Memory B cell (primary cell): Measurements from ENCODE around the gene CEP104.

ENCODE experiments used
- ATAC-seq: fragments of 150-1000 bp; cut with Tn5 transposase; 2 replicates; pipeline ENCODE4 v1.10.0; 2021; ENCODE audit warnings: low read depth, mild to moderate bottlenecking, moderate library complexity
- DNase-seq, 2 donors: peaks; one replicate each; pipeline ENCODE4 v3.0.0; 2022; ENCODE audit warnings: low spot score in 2 of 2
- H3K27ac Mint-ChIP-seq: one replicate; pipeline ENCODE4 v1.8.0; 2022; ENCODE audit warnings: mild to moderate bottlenecking, moderate library complexity, mixed read lengths
- H3K27me3 Mint-ChIP-seq: one replicate; pipeline ENCODE4 v1.8.0; 2022; ENCODE audit warnings: mixed read lengths
- H3K36me3 Mint-ChIP-seq: one replicate; pipeline ENCODE4 v1.8.0; 2022; ENCODE audit warnings: mild to moderate bottlenecking, mixed read lengths
- H3K4me1 Mint-ChIP-seq: one replicate; pipeline ENCODE4 v1.8.0; 2022; ENCODE audit warnings: mixed read lengths
- H3K4me3 Mint-ChIP-seq: one replicate; pipeline ENCODE4 v1.8.0; 2022; ENCODE audit warnings: mild to moderate bottlenecking, moderate library complexity, mixed read lengths
- H3K9me3 Mint-ChIP-seq: one replicate; pipeline ENCODE4 v1.8.0; 2022; ENCODE audit warnings: mixed read lengths

Gene CEP104

DNA sequence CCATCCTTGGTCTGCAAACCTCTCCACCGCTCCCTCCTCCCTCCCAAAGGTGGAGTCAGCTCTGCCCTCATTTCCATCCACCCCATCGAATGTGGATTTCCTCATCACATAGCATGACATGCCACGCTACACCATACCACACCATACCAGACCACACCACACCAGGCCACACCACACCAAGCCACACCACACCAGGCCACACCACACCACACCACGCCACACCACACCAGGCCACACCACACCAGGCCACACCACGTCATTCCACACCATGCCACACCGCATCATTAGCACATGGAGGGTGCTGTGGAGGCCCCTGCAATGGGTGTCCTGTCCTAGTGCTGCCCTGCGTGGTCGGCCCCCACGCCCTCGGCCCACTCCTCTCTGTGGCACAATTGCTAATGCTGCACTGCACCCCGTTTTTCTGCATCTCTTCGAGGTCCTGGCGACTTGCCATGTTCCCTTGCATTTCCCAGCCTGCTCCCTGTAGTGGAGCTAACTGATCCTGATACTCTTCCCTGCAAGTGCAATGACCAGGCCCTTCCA is 11.5 kb upstream of the CEP104 start:
- Mint-ChIP-seq H3K4me3 (no peak overlapping the region), H3K36me3 (peaks cover 29% of the 10 kb centered on the region), H3K4me1 (peaks cover 8% of the 10 kb centered on the region), H3K27ac (no peak overlapping the region), H3K27me3 (no peaks in the 10 kb centered on the region), H3K9me3 (peaks cover 2% of the 10 kb centered on the region)
- DNase-seq (no peak), ATAC-seq (no peak)

DNA sequence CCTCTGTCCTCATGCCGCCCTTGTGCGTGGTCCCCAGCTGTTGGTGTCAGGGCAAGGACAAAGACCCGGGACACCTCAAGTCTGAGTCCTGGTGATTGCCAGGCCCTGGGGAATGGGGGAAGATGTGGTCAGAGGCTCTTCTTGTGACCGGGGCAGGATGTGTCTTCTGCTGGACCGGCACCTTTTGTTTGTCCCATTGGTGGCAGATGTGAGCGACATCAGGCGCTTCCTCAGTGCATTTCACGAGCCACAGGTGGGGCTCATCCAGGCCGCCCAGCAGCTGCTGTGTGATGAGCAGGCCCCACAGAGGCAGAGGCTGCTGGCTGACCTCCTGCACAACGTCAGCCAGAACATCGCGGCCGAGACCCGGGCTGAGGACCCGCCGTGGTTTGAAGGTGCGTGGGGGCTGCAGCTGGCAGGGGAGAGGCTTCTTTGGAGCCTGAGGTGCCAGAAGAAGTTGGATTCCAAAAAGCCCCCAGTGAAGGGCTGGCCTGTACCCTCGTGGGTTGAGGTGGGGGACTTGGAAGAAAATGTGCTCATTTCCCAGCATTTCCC is 8.7 kb upstream of the CEP104 start:
- H3K9me3 Mint-ChIP-seq, result peaks cover 2% of the 10 kb centered on the region
- ATAC-seq, result no peak
- no peaks in the 10 kb centered on the region for H3K27me3 Mint-ChIP-seq
- peaks cover 25% of the 10 kb centered on the region for H3K36me3 Mint-ChIP-seq
- H3K27ac Mint-ChIP-seq, result no peak overlapping the region
- DNase-seq, result no peak
- peaks cover 10% of the 10 kb centered on the region for H3K4me1 Mint-ChIP-seq
- no peak overlapping the region for H3K4me3 Mint-ChIP-seq

DNA sequence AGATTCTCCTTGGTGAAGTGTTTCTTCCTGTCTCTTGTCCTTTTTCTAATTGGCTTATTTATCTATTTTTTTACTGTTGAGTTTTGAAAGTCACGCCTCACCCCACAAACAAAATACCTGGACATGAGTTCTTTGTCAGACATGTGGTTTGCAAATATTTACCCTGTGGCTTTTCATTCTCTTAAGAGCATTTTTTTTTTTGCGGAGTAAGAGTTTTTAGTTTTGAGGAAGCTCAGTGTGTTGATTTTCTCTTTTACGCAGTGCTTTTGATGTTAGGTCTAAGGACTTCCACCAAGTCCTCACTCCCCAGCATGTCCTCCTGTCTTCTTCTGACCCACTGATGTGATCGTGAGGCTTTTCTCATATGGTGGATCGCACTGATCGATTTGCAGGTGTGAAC is 7.9 kb upstream of the CEP104 start:
- H3K27me3 Mint-ChIP-seq, result no peaks in the 10 kb centered on the region
- ATAC-seq (no peak), DNase-seq (no peak)
- peaks cover 23% of the 10 kb centered on the region for H3K36me3 Mint-ChIP-seq
- peaks cover 2% of the 10 kb centered on the region for H3K9me3 Mint-ChIP-seq
- no peak overlapping the region for H3K27ac Mint-ChIP-seq
- H3K4me1 Mint-ChIP-seq, result peaks cover 12% of the 10 kb centered on the region
- H3K4me3 Mint-ChIP-seq, result no peak overlapping the region

DNA sequence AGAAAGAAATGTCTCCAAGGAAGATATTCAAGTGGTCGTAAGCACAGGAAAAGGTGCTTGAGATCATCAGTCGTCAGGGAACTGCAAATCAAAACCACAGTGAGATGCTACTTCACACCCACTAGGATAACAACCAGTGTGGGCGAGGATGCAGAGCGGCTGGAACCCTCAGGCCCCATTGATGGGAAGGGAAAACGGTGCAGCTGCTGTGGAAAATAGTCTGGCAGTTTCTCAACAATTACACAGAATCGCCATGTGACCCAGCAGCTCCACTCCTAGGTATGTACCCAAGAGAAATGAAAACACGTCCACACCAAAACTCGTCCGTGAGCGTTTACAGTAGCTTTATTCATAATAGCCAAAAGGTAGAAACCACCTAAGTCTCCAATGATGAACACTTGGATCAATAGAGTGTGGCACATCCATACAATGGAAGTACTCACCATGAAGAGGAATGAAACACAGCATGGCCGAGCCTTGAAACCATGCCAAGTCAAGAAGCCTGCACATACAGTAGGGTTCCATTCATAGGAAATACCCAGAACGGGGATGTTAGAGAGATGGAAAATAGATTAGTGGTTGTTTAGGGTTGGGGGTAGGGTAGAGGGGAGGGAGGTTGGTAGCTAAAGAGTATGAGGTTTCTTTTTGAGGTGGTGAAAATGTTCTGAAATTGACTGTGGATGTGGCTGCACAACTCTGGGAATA is 6.4 kb upstream of the CEP104 start:
- Mint-ChIP-seq H3K4me3 (no peak overlapping the region), H3K27me3 (no peaks in the 10 kb centered on the region), H3K27ac (no peak overlapping the region), H3K9me3 (no peaks in the 10 kb centered on the region), H3K4me1 (peaks cover 13% of the 10 kb centered on the region), H3K36me3 (peaks cover 16% of the 10 kb centered on the region)
- ATAC-seq (no peak), DNase-seq (no peak)

DNA sequence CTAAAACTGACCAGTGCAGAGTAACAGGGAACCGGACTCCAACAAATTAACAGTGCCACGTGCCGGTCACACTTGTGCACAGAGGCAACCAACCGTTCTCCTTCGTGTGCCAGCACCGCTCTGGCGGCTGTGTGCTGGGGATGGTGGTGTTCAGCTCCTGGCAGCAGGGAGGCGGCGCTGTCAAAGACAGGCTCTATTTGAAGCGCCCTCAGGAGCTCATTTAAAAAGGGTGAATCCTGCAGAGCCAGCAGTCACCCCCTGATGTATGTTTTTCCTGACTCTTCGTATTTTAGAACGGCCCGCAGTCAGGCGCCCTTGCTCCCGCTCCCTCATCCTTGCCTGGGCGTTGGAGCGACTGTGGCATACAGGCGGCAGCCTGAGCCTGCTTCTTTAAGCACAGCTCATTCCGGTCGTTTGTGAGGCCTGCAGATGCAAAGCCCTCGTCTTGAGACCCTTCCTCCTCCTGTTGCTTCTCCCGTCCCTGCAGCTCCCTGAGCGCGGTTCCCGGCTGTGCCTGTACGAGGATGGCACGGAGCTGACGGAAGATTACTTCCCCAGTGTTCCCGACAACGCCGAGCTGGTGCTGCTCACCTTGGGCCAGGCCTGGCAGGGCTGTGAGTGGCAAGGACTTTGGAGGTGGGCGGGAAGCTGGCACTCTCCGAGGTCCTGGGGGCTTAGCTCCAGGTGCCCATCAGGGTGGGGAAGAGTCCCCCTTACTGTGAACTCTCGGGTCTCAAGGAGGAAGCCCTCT is 1.4 kb upstream of the CEP104 start:
- Mint-ChIP-seq H3K27ac (no peak overlapping the region), H3K36me3 (peaks cover 5% of the 10 kb centered on the region), H3K9me3 (no peaks in the 10 kb centered on the region), H3K4me3 (peak overlapping the region; percentile 68), H3K4me1 (peaks cover 20% of the 10 kb centered on the region), H3K27me3 (no peaks in the 10 kb centered on the region)
- no peak for ATAC-seq
- no peak for DNase-seq

DNA sequence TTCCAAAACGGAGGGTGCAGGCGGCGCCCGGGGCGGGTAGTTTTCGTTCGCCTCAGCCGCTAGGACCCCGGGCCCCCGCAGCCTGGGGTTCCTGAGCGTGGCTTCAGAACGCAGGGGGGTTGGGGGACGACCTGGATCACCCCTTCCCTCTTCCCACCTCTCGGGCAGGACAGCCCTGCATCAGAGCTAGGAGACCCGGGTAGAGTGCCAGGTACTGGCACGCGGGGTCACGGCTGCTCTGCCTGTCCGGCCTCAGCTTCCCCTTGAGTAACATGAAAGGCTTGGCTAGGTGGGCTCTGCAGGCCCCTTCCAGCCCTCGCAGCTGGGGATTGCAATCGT is 749 bp upstream of the CEP104 start:
- Mint-ChIP-seq H3K9me3 (no peaks in the 10 kb centered on the region), H3K27me3 (no peaks in the 10 kb centered on the region), H3K4me3 (peak overlapping the region; percentile 100), H3K4me1 (peaks cover 20% of the 10 kb centered on the region), H3K36me3 (peaks cover 5% of the 10 kb centered on the region), H3K27ac (no peak overlapping the region)
- no peak for ATAC-seq
- peak in 1 of 2 donors; percentile 5 for DNase-seq

DNA sequence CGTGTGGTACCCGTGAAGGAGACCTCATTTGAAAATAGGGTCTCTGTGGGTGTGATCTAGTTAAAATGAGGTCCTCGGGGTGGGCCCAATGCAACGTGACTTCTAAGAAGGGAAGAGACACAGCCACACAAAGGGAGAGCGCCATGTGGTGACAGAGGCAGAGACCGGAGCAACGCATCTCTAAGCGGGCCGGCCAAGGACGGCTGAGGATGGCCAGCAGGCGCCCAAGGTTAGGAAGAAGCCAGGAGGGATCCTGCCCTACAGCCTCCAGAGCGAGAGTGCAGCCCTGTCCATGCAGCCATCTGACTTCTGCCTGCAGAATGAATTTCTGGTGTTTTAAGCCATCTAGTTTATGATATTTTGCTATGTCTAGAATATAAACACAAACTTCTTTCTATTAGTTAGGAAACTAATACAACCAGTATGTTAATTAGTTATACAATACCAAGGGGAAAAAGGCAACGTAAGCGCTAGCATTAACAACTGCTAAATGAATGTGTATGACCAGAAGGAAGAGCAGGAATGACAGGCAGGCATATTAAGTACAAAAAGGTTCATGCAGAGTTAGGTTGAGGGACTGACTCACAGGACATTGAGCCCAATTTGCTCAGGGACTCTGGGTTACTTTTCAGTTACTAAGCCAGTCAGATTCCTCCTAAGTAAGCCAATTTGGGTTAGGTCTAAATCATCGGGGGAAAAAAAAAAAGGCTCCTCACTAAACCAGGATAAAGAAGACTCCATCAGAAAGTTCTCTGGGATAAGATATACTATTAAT is 4.1 kb downstream of the CEP104 start:
- DNase-seq, result no peak
- Mint-ChIP-seq H3K9me3 (no peaks in the 10 kb centered on the region), H3K4me3 (no peak overlapping the region), H3K27me3 (no peaks in the 10 kb centered on the region), H3K36me3 (peaks cover 7% of the 10 kb centered on the region), H3K27ac (no peak overlapping the region), H3K4me1 (peaks cover 11% of the 10 kb centered on the region)
- no peak for ATAC-seq

DNA sequence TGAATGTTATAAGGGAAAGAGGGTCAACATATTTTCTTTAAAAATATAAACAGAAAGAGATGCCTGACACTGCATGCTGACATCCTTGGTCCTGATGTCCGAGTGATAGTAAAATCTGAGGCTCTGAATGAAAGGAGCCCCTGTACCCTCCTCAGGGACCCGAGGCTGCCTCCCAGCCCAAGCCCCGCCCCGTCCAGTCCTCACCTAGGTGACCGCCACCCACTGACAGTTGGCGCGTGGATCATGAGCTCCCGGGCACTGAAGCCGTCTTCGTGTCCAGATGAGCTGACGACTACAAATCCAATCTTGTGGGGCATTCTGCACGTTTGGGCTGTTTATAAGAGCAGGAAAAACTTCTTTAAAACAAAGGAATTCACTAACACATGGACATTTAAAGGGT is 4.9 kb downstream of the CEP104 start:
- DNase-seq, result no peak
- peaks cover 7% of the 10 kb centered on the region for H3K4me1 Mint-ChIP-seq
- no peak overlapping the region for H3K4me3 Mint-ChIP-seq
- no peaks in the 10 kb centered on the region for H3K27me3 Mint-ChIP-seq
- H3K36me3 Mint-ChIP-seq, result peaks cover 11% of the 10 kb centered on the region
- H3K9me3 Mint-ChIP-seq, result no peaks in the 10 kb centered on the region
- no peak for ATAC-seq
- no peak overlapping the region for H3K27ac Mint-ChIP-seq

DNA sequence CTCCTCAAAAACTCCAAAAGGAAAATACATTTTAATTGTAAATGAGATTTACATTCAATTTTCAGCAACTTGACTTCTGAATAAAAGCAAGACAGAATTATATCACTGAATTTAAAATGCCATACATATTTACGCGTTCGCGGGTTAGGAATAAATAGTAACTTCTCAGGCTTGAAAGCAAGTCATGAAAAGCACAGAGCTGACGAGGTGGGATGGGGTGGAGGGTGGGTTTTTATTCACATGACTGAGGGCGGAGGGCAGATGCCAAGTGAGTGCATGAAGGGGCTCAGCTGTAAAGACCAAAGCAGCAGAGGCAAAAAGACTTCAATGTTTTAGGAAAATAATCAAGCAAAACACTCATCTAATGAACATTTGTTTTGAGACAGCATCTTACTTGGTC is 5.7 kb downstream of the CEP104 start:
- no peaks in the 10 kb centered on the region for H3K9me3 Mint-ChIP-seq
- H3K4me1 Mint-ChIP-seq, result peaks cover 7% of the 10 kb centered on the region
- no peak overlapping the region for H3K4me3 Mint-ChIP-seq
- peaks cover 15% of the 10 kb centered on the region for H3K36me3 Mint-ChIP-seq
- no peak overlapping the region for H3K27ac Mint-ChIP-seq
- ATAC-seq (no peak), DNase-seq (no peak)
- no peaks in the 10 kb centered on the region for H3K27me3 Mint-ChIP-seq

DNA sequence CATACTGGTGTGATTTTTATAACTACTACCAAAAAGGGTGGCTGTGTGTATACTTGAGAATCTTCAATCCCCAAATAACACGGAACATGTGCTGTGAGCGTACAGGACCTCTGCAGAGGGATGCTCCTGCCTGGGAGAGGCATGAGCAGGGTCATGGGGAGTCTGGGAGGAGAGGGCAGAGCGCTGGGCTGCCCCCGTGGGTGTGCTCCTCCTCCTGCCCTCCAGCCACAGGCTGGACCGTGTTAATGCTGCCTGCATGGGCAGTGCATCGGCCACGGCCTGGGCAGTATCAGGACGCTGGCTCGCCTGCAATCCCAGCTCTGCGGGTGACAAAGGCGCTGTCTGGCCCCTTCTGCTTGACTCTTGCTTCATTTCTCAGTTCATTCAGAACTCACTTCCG is 6.2 kb downstream of the CEP104 start:
- H3K4me1 Mint-ChIP-seq, result peaks cover 7% of the 10 kb centered on the region
- no peaks in the 10 kb centered on the region for H3K9me3 Mint-ChIP-seq
- H3K27me3 Mint-ChIP-seq, result no peaks in the 10 kb centered on the region
- DNase-seq (no peak), ATAC-seq (no peak)
- peaks cover 15% of the 10 kb centered on the region for H3K36me3 Mint-ChIP-seq
- H3K4me3 Mint-ChIP-seq, result no peak overlapping the region
- no peak overlapping the region for H3K27ac Mint-ChIP-seq

DNA sequence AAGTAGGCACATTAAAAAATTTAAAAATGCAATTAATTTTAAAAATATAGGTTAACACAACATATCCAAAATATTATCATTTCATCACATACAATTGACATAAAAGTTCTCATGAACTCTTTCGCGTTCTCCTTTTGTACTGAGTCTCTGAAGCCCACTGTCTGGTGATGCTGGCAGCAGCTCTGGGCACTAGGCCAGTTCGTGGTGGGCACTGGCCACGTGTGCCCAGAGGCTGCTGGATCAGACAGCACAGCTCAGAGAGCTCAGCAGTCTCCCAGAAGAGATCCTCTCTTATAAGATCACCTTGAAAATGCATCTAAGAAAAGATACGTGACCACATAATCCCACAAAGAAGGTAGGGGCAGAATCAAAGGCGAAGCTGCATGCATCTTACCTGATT is 9.9 kb downstream of the CEP104 start:
- Mint-ChIP-seq H3K27me3 (no peaks in the 10 kb centered on the region), H3K4me1 (no peaks in the 10 kb centered on the region), H3K9me3 (no peaks in the 10 kb centered on the region), H3K4me3 (no peak overlapping the region), H3K27ac (no peak overlapping the region), H3K36me3 (peaks cover 20% of the 10 kb centered on the region)
- DNase-seq (no peak), ATAC-seq (no peak)

DNA sequence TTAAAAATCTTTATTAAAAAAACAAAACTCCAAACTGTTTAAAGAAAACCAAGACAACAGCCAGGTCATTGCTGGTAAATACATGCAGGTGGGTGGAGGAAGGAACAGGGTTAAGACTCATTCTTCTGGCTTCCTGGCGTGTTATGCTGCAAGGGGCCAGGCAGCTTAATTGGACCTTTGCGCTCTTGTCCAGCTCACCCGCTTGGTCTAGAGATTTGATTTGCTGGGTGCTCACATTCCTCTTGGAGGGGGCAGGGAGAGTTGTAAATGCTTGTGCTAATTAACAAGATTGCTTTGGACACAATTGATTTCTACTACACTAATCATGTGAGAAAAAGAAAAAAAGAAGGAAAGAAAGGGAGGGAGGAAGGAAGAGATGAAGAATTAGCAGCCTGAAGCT is 10.5 kb downstream of the CEP104 start:
- ATAC-seq, result no peak
- Mint-ChIP-seq H3K4me1 (no peaks in the 10 kb centered on the region), H3K36me3 (peaks cover 22% of the 10 kb centered on the region), H3K4me3 (no peak overlapping the region), H3K27me3 (no peaks in the 10 kb centered on the region), H3K9me3 (no peaks in the 10 kb centered on the region), H3K27ac (no peak overlapping the region)
- no peak for DNase-seq

DNA sequence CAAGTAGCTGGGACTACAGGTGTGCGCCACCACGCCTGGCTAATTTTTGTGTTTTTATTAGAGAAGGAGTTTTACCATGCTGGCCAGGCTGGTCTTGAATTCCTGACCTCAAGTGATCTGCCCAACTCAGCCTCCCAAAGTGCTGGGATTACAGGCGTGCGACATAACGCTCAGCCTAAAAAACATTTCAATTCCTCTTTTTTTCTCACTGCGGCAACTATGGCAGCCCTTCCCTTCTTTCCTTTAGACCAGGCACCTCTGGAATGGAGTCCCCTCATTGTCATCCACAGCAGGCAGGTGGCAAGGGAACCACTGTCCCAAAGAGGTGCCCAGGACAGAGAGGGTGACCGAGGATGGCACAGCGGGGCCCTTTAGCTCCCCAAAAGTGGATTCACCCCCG is 14.1 kb downstream of the CEP104 start:
- no peak for ATAC-seq
- Mint-ChIP-seq H3K9me3 (peaks cover 1% of the 10 kb centered on the region), H3K27ac (no peak overlapping the region), H3K4me1 (no peaks in the 10 kb centered on the region), H3K4me3 (peak overlapping the region; percentile 41), H3K36me3 (peaks cover 34% of the 10 kb centered on the region), H3K27me3 (no peaks in the 10 kb centered on the region)
- DNase-seq, result no peak

DNA sequence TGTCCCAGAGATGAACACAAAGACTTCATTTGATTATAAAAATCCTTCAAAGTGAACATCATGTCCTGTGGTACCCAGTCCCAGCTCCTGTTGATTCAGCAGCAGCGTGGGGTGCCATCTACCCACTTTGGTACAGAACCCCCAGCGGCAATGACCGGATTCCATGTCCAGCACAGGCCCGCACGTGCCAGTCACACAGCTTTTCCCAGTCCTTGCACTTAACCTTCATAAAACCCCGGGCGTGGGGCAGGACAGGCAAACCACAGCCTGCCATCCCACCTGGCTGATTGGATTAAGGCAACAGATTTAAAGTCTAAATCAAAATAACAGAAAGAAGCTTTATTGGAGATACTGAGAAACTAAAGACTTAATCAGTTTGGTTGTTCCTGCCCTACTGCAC is 15.5 kb downstream of the CEP104 start:
- no peak for DNase-seq
- Mint-ChIP-seq H3K27ac (no peak overlapping the region), H3K36me3 (peaks cover 37% of the 10 kb centered on the region), H3K4me3 (no peak overlapping the region), H3K9me3 (peaks cover 1% of the 10 kb centered on the region), H3K4me1 (no peaks in the 10 kb centered on the region), H3K27me3 (no peaks in the 10 kb centered on the region)
- ATAC-seq, result no peak
